Retinal pigment epithelial cell (primary cell): ENCODE measurements around the gene ATXN7.

Source experiments
- DNase-seq: peaks from one replicate; pipeline ENCODE4 v3.0.0-alpha.2; 2010; ENCODE audit warnings: low read depth
- H3K4me3 ChIP-seq: 2 replicates; pipeline ENCODE4 v1.5.1; 2011; ENCODE audit warnings: mild to moderate bottlenecking, low read length, control low read depth, moderate library complexity
- TF ChIP-seq, protein P1 (sequence below): conservative IDR thresholded peaks from 2 replicates; pipeline ENCODE4 v1.5.1; 2011; ENCODE audit warnings: low read depth, low read length, control low read depth, inconsistent platforms

Gene ATXN7

GRCh38 chr3:63922491-63923199, 59.0 kb downstream of the ATXN7 start:
- TF ChIP-seq, protein P1, sequence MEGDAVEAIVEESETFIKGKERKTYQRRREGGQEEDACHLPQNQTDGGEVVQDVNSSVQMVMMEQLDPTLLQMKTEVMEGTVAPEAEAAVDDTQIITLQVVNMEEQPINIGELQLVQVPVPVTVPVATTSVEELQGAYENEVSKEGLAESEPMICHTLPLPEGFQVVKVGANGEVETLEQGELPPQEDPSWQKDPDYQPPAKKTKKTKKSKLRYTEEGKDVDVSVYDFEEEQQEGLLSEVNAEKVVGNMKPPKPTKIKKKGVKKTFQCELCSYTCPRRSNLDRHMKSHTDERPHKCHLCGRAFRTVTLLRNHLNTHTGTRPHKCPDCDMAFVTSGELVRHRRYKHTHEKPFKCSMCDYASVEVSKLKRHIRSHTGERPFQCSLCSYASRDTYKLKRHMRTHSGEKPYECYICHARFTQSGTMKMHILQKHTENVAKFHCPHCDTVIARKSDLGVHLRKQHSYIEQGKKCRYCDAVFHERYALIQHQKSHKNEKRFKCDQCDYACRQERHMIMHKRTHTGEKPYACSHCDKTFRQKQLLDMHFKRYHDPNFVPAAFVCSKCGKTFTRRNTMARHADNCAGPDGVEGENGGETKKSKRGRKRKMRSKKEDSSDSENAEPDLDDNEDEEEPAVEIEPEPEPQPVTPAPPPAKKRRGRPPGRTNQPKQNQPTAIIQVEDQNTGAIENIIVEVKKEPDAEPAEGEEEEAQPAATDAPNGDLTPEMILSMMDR, result no peak
- no peak overlapping the region for H3K4me3 ChIP-seq
- DNase-seq, result no peak

DNA sequence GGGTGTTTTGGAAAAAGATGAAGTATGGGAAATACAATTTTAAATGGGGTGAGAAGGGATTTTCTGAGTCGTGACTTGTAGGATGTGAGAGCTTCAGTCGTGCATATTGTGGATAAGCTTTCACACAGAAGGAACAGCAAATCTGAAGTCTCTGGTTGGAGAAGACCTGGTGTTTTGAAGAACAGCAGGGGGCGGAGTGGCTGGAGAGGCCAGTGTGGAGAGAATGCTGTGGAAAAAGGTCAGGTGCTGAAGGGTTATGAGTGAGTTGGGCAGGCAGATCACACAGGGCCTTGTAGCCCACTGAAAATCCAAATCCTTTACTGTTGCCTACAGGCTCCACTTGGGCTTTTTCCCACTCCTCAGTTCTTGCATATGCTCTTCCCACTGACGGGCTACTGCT, 62.6 kb downstream of the ATXN7 start:
- H3K4me3 ChIP-seq, result no peak overlapping the region
- DNase-seq, result no peak
- TF ChIP-seq, protein P1, result no peak

GRCh38 chr3:63927422-63928280, 64.0 kb downstream of the ATXN7 start:
- DNase-seq, result no peak
- H3K4me3 ChIP-seq, result no peak overlapping the region
- TF ChIP-seq, protein P1, result no peak

GRCh38 chr3:63931290-63931689, 67.6 kb downstream of the ATXN7 start:
- H3K4me3 ChIP-seq, result no peak overlapping the region
- no peak for DNase-seq

DNA sequence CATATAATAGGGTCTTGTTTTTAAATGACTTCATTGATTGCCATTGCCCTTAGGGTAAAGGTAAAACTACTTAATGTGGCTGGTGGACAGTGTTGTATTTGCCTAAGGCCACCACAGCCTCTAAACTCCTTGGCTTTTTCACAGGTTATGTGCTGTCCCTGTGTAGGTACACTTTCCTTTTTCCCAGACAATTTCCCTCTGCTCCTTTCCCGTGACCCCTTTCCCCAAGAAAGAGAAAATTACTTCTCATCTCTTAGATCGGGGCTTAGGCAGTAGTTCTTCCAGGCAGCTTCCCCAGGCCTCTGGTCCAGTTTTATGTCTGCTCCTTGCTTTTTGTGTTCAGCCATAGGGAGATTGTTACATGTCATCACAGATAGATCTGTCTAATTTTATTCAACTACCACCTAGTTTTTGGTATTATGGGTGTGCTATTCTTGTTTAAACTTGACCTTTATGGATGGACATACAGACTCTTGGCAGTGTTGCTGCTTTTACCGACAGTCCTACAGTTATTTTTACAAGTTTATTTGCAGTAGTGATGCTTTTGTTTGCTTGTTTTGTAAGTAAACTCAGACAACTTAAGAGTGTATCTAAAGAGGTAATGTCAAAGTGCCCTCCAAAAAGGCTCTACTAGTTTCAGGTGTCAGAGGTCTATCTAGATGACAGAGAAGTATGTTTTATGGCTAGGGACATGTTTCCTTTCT, 69.0 kb downstream of the ATXN7 start:
- no peak overlapping the region for H3K4me3 ChIP-seq
- TF ChIP-seq, protein P1, result no peak
- DNase-seq, result no peak

More at GRCh38 chr3:63931290-63931689, 67.6 kb downstream of the ATXN7 start:
- TF ChIP-seq, protein P1, result no peak

DNA sequence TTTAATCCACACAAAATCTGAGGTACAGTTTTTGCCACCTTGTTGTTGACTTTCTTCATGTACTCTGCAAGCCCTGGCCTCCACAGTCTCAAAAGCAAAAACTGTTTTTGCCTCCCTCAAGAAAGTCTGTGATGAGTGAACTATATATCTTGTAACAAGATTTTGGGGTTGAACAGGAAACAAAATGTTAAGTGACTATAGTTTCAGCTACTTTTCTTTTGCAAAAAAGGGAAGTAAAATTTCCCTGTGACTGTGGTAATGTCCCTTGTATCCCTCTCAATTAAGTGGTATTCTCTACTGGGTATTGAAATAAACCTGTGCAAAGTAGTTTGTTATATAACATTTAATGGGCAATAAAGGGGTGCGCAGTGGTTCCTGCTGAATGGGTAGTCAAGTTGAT, 69.8 kb downstream of the ATXN7 start:
- DNase-seq, result no peak
- TF ChIP-seq, protein P1, result no peak
- no peak overlapping the region for H3K4me3 ChIP-seq
